NCI-H82 treated with DMSO at 0.1 percent for 48 hours (cell line): Measurements from ENCODE around the gene UBR2.
"Not testable (repeated sequence)": the region's sequence is repeated elsewhere in the genome, so short reads cannot be mapped to it uniquely, and the experiment has no call there.

Experiments used
- DNase-seq: peaks from one replicate; lab custom pipeline; 2025; ENCODE audit not compliant: unreplicated experiment; lab: John Stamatoyannopoulos, UW

UBR2 gene

GRCh38 chr6:42616716-42617115 is 52.9 kb downstream of the UBR2 start:
- DNase-seq, result no peak

DNA sequence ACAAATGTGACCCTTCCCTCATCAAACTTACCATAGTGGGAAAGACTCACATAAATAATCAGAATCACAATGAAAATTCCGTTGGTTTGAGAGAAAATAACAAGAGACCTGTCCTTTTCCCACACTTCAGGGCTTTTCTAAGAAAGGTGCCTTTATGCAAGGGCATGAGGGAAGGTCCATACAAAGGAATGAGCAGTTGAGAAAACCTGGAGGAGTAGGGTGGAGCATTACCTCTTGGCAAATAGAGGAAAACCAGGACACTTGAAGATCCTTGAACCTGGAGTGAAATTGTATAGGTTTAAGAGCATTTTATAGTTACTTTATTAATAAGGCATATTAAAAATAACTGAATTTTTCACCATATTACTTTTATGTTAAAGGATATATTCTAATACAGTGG is 54.3 kb downstream of the UBR2 start:
- no peak for DNase-seq

GRCh38 chr6:42618686-42619085 is 54.9 kb downstream of the UBR2 start:
- no peak for DNase-seq

- DNase-seq, result no peak
Measured at GRCh38 chr6:42619963-42620362, 56.1 kb downstream of the UBR2 start.

- DNase-seq, result no peak
Measured at GRCh38 chr6:42624601-42625000, 60.8 kb downstream of the UBR2 start.

DNA sequence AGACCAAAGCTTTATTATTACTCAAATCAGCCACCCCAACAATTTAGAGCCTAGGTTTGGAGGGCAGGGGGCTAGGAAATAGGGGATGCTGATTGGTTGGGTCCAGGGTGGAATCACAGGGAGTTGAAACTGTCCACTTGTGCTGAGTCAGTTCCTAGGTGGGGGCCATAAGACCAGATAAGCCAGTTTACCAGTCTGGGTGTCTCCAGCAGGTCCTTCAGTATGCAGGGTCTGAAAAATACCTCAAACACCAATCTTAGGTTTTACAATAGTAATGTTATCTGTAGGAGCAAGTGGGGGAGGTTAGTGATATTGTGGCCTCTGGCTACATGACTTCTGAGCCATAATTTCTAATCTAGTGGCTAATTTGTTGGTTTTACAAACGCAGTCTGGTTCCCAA is 63.2 kb downstream of the UBR2 start:
- DNase-seq, result no peak

DNA sequence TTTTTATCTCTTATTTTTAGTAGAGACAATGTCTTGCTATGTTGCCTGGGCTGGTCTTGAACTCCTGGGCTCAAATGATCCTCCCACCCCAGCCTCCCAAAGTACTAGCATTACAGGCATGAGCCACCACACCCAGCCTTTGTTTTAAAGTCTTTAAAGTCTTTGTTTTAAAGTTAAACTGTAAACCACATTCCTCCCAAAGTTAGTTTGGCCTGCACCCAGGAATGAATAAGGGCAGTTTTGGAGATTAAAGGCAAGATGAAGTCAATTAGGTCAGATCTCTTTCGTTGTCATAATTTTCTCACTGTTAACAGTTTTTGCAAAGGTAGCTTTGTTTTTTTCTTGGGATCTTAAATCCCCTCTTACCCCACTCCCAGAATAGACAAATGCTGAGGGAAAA is 63.8 kb downstream of the UBR2 start:
- DNase-seq, result no peak

GRCh38 chr6:42628604-42629003 is 64.8 kb downstream of the UBR2 start:
- DNase-seq, result no peak

- DNase-seq, result no peak
Measured at GRCh38 chr6:42629845-42630244, 66.0 kb downstream of the UBR2 start.

- no peak for DNase-seq
Measured at GRCh38 chr6:42637681-42638080, 73.9 kb downstream of the UBR2 start.

DNA sequence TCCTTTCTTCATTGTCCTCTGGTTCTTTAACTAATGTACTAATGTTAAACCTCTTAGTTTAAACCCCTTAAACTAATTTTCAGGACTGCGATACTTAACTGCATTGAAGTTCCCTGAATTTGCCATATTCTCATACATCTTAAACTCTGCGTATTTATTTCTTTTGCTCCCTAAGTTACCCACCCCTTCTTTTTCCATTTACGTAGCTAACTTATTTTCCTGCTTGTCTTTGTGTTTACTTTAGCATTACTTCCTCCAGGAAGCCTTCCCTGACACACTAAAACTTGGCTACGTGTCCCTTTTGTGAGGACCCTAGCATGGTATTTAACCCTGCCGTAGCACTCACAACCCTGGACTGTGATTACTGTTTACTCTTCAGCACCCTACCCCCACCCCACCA is 79.0 kb downstream of the UBR2 start:
- DNase-seq, result no peak

DNA sequence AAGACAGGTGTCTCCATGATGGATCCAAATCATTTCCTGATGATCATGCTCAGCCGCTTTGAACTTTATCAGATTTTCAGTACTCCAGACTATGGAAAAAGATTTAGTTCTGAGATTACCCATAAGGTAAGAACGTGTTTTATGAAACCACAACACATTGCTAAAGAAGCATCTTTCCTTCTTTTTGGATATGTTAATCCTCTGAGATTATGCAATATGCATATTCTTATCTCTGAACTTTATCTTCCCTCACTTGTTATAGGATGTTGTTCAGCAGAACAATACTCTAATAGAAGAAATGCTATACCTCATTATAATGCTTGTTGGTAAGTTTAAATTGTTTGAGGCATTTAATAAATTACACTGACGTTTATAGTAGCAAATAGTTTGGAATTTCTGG is 80.4 kb downstream of the UBR2 start:
- DNase-seq, result no peak

DNA sequence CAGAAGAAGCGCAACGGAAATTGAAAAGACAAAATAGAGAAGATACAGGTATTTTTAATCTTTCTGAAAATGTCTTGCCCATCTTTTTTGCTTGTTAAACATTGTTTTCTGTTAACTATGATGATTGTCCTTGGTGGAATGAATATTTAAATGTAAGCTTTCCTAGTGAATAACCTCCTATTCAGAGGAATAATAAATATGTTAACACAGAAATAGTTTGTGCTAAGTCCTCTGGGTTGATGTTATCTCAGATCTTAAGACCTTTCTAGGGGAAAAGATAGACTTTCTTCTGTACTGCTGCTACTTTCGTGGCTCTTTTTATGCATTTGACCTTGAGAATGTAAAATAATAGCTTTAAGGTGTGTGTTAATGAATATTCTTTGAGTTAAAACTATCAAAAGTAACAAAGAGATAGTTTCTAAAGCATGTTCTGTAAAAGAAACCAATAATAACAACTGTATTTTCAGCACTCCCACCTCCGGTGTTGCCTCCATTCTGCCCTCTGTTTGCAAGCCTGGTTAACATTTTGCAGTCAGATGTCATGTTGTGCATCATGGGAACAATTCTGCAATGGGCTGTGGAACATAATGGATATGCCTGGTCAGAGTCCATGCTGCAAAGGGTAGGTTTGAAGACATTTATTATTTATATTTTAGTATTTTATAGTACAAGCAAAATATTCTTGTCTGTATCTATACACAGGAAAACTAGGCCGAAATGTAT is 88.4 kb downstream of the UBR2 start:
- DNase-seq, result no peak

GRCh38 chr6:42653851-42654250 is 90.0 kb downstream of the UBR2 start:
- no peak for DNase-seq

GRCh38 chr6:42659806-42660205 is 96.0 kb downstream of the UBR2 start:
- no peak for DNase-seq

DNA sequence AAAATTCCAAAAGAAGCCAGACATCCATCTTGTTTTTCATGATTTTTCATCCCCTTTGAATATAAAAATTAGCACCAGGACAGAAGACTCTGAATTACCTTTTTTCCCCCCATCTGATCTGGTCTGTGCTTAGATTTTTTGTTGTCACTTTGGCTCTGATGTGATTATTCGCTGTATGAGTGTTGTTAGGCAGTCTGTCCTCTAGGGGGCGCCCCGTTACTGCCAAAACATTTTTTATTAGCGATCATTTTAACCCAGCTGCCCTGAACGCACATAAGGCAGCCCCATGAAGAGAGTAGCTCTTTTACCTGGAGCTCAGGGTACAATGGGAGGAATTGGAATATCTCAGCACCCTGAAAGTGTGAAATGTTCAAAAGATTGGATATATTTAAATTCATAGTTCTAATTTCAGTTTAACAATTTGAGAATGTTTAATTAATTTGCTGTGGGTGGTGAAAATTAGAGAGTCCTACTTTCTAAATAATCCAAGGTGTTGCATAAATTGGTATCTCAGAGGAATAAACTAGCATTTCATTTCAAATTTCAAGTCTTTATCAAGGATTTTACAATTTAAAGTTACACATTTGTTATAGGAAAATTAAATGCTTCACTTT is 97.8 kb downstream of the UBR2 start:
- DNase-seq, result peak; percentile 56

DNA sequence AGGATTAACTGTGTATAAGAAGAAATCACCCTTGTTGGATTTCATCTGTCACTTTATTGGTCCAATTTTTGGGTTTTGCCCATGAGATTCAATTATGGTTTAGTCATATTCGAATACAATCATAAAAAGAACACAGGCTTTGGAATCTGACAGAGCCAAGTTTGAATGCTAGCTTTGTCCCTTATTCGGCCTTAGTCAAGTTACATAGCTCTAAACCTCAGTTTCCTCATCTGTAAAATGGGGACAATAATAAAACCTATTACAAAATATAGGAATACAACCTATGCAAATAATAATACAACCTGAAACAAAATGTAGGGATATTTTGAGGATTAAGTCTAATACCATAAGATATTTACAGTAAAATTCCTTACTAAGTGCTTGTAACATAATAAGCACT is 100.9 kb downstream of the UBR2 start:
- DNase-seq, result no peak

- DNase-seq, result not testable (repeated sequence)
Measured at GRCh38 chr6:42674368-42674767, 110.5 kb downstream of the UBR2 start.

DNA sequence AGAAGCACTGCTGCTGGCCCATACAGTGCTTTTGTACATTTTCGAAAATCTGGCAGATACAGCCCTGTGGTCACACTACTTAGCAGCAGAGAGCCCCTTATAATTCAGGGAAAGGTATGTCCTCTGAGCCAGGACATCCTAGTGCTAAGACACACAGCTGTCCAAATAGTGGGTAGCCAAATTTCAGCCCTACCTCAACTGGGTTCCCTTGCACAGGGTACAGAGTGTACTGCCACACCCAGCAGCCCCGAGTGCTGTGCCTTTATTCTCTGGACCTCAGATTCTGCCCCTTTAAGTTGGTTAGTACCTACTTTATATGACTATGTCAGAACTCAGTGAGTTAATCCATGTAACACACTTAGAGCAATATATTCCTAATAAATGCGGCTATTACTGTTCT is 111.0 kb downstream of the UBR2 start:
- no peak for DNase-seq

DNA sequence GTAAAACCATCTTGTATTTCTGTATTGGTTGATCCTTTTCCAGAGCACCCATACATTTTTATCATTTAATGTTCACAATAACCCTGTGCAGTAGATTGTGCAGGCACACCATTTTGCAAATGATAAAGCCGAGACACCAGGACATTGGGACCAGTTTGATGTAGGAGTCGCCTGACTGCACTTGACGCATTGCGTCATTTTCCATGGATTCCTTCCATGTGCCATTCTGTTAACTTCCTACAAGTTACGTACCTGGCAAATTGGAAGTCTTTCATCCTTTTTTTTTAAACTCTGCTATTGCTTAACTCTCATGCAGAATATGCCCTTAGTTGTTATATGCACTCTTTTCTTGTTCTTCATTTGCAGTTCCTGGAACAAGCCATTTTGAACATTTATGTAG is 115.5 kb downstream of the UBR2 start:
- no peak for DNase-seq

- DNase-seq, result no peak
Measured at GRCh38 chr6:42688281-42688680, 124.5 kb downstream of the UBR2 start.

DNA sequence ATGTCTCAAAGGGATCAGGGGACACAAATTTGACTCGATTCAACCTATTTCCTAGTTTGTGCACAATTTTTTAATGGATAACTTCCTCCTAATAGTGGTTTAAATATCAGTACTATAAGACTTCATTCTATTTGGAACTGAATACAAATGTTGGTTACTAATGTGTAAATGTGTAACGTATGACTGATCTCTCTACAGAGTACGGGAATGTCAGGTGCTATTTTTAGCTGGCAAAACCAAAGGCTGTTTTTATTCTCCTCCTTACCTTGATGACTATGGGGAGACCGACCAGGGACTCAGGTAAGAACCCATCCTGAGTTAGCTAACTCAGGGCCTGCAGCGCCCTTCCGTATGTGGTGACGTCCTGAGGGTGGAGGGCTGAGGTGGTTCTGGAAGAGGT is 125.5 kb downstream of the UBR2 start:
- no peak for DNase-seq

DNA sequence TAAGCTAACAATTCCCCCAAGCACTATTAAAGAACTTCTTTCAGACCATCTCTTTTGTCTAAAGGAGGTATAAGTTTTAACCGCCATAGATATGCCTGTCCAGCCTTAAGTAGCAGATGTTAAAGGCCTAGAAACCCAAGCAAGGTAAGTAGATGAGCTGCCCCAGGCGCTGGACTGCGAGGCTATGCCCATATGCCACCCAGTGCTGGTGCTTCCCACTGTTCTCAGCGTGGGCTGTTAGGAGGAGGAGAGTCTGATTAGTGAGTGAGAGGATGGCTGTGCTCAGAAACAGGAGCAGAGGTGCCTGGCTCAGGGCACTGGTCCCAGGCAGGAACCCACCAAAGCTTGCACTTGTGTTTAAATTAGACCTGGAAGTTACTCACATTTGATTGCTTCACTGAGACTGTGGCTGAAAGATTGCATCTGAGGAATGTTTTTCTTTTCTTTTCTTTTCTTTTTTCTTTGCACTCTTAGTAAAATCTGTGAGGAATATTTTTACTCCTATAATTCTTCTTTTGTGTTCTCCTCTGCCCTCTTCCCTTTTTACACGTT is 126.4 kb downstream of the UBR2 start:
- DNase-seq, result no peak
